Erythroblast (primary cell): ENCODE results near the gene CDK12.

Source experiments
- GATA1 ChIP-seq: IDR thresholded peaks from 2 replicates; pipeline ENCODE4 v1.6.1; 2011; ENCODE audit warnings: low read depth, mild to moderate bottlenecking, control low read depth, low read length, moderate library complexity
- POLR2A ChIP-seq: IDR thresholded peaks from 2 replicates; pipeline ENCODE4 v1.6.1; 2011; ENCODE audit warnings: mild to moderate bottlenecking, low read length

DNA sequence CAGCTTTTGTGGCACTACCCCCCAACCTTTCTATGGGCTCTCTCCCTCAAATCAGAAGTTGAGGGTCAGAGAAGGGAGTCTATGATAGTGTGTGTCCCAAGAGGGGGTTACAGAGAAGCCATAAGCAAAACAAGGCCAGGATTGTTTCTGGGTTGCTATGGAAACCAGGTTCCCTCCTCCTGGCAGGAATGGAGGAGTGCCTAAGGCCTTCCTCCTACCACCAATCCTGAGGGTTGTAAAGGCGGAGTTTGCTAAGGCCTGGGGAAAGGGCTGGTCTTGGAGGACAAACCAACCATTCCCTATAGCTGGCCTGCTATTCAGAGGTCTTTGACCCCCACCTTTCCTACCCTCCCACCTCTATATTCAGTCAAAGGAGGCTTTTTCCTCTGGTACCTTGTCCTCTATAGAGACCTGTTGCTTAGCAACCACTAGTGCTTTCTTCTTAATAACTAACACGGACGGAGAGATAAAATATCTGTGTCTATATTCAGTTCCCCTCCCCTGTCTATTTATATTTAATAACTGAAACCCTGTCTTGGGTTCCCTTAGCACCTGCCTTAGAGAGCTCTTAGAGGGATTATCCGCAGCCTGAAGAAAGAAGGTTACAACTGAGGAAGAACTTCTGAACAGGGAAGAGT lies 103.0 kb downstream of the CDK12 start:
- TF ChIP-seq POLR2A (no peak), GATA1 (no peak)
